ENCODE data around the gene MECP2. TPM values are rescaled to one million over a fixed set of nuclear protein-coding genes. Genes with fewer than 3 reads are reported as not detected.
"Not testable (repeated sequence)": the region's sequence is repeated elsewhere in the genome, so short reads cannot be mapped to it uniquely, and the experiment has no call there.

The MECP2 gene
- polyA plus RNA-seq (7.2 to 12.4 TPM (median 9.9 TPM) in 3 replicates), polyA minus RNA-seq (8.3 to 18.5 TPM (median 16.6 TPM) in 3 replicates)
- 17.5 TPM for polyA plus RNA-seq (2011; ENCODE audit: low read depth)
- 8.8 and 11.0 TPM in 2 replicates for polyA plus RNA-seq (2011; cell fraction: cytosol; rRNA removed)
- 13.4 and 15.5 TPM in 2 replicates for polyA plus RNA-seq (2011; cell fraction: nucleus; rRNA removed)
- polyA plus RNA-seq (2012; ENCODE audit: low replicate concordance), result 10.2 and 13.1 TPM in 2 replicates
- polyA minus RNA-seq (2011; cell fraction: cytosol; rRNA and poly(A)+ RNA removed), result 3.3 TPM
- polyA minus RNA-seq (2011; cell fraction: nucleus; rRNA and poly(A)+ RNA removed), result 12.3 and 25.1 TPM in 2 replicates

DNA sequence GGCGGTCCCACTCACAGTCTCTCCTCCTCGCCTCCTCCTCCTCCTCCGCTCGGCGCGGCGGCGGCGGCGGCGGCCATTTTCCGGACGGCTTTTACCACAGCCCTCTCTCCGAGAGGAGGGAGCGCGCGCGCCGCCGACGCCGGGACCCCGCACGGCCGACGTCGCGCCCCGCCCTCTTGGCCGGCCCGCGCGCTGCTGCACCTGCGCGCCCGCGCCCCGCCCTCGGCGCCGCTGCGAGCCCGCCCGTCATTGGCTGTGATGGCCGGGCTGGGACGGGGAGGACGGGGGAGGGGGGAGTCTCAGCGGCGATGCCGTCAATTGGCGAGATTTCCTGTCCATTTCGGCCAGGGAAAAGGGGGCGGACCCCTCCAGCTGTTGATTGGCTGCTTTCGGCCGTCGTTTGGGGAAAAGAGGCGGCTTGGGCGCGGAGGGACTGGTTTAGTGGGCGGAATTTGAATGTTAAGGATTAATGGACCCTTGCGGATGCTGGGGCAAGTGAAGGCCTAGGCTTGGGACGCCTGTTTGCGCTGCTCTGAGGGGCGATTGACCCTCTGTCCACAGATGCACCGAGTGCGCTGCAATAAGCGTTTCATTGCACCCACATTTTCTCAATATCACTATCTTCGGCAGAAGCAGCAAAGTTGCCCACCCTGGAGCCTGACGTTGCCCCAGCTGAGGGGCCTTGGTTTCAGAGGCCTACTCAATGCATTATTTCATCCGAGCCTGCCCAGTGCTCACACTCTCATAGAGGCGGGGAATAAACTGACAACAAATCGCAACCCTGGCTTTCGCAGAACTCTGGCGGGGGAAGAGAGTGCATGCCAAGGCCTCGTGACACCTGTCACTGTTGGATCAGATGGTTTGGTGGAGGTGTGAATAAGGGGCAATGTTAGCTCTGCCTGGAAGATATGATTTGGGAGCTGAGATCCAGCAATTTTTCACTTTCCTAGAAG, at the start of gene MECP2:
TSS of gene MECP2 (minus strand) at position 129 of the 953 bp plus-strand sequence.
- FAIRE-seq, result no peak
- DNase-seq (ENCODE audit: low read depth, low spot score), result peak; percentile 21

DNA sequence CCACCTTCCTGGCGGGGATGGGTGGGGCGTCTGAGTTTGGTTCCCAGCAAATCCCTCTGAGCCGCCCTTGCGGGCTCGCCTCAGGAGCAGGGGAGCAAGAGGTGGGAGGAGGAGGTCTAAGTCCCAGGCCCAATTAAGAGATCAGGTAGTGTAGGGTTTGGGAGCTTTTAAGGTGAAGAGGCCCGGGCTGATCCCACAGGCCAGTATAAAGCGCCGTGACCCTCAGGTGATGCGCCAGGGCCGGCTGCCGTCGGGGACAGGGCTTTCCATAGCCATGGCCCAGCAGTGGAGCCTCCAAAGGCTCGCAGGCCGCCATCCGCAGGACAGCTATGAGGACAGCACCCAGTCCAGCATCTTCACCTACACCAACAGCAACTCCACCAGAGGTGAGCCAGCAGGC, 46.5 kb upstream of the MECP2 start, which contains the start of gene OPN1LW:
TSS of gene OPN1LW (plus strand) at position 234 of the 400 bp plus-strand sequence. CDS start at position 275, 41 bp downstream.
- H3K4me3 ChIP-seq (ENCODE audit: control insufficient read depth in 2 of 3, extremely low read depth in 1 of 3, insufficient read depth in 2 of 3, low read depth in 1 of 3, low read length in 3 of 3); FAIRE-seq; H4K20me1 ChIP-seq (ENCODE audit: control insufficient read depth, extremely low read depth, insufficient read depth, low read length); H3K27ac ChIP-seq (ENCODE audit: control insufficient read depth, insufficient read depth, low read length); H3K36me3 ChIP-seq (ENCODE audit: control insufficient read depth in 2 of 2, extremely low read depth in 1 of 2, insufficient read depth in 2 of 2, low read length in 2 of 2); H3K79me2 ChIP-seq (ENCODE audit: control insufficient read depth, insufficient read depth, low read length); H3K27me3 ChIP-seq (ENCODE audit: control insufficient read depth, extremely low read depth, insufficient read depth, low read length); H3K4me1 ChIP-seq (ENCODE audit: control insufficient read depth, extremely low read depth, insufficient read depth, low read length); H2AFZ ChIP-seq (ENCODE audit: control insufficient read depth, low read length); H3K9ac ChIP-seq (ENCODE audit: control insufficient read depth, extremely low read depth, insufficient read depth, low read length); dilution Hi-C loops (cut with MboI; ENCODE audit: extremely low pct_ligation_motif_present, low sequenced_read_pairs); DNase-seq (ENCODE audit: low read depth, low spot score); H3K4me2 ChIP-seq (ENCODE audit: control insufficient read depth, extremely low read depth, insufficient read depth, low read depth, low read length); H3K9me1 ChIP-seq (ENCODE audit: control insufficient read depth, extremely low read depth, insufficient read depth, low read length); H3K9me3 ChIP-seq (ENCODE audit: control insufficient read depth, low read depth, low read length): not testable (repeated sequence)

More for the DNA sequence above, at the start of gene MECP2:
- peaks cover 15% of the 10 kb centered on the region for H3K4me1 ChIP-seq (ENCODE audit: control insufficient read depth, extremely low read depth, insufficient read depth, low read length)
- peak within 1 kb of the TSS; percentile 56 for H3K27ac ChIP-seq (ENCODE audit: control insufficient read depth, insufficient read depth, low read length)
- peaks cover 38% of the 10 kb centered on the region for H3K79me2 ChIP-seq (ENCODE audit: control insufficient read depth, insufficient read depth, low read length)
- H3K9me3 ChIP-seq (ENCODE audit: control insufficient read depth, low read depth, low read length), result no peaks in the 10 kb centered on the region
- H4K20me1 ChIP-seq (ENCODE audit: control insufficient read depth, extremely low read depth, insufficient read depth, low read length), result peaks cover 14% of the 10 kb centered on the region
- H3K36me3 ChIP-seq (ENCODE audit: control insufficient read depth in 2 of 2, extremely low read depth in 1 of 2, insufficient read depth in 2 of 2, low read length in 2 of 2), result no peaks in the 10 kb centered on the region
- peak within 1 kb of the TSS; percentile 87 for H3K4me2 ChIP-seq (ENCODE audit: control insufficient read depth, extremely low read depth, insufficient read depth, low read depth, low read length)
- no peaks in the 10 kb centered on the region for H3K27me3 ChIP-seq (ENCODE audit: control insufficient read depth, extremely low read depth, insufficient read depth, low read length)
- TF ChIP-seq, protein P1, sequence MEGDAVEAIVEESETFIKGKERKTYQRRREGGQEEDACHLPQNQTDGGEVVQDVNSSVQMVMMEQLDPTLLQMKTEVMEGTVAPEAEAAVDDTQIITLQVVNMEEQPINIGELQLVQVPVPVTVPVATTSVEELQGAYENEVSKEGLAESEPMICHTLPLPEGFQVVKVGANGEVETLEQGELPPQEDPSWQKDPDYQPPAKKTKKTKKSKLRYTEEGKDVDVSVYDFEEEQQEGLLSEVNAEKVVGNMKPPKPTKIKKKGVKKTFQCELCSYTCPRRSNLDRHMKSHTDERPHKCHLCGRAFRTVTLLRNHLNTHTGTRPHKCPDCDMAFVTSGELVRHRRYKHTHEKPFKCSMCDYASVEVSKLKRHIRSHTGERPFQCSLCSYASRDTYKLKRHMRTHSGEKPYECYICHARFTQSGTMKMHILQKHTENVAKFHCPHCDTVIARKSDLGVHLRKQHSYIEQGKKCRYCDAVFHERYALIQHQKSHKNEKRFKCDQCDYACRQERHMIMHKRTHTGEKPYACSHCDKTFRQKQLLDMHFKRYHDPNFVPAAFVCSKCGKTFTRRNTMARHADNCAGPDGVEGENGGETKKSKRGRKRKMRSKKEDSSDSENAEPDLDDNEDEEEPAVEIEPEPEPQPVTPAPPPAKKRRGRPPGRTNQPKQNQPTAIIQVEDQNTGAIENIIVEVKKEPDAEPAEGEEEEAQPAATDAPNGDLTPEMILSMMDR (optimal IDR thresholded peaks at IDR 0.05 in 1 of 3, IDR thresholded peaks at IDR 0.05 in 1 of 3, conservative IDR thresholded peaks at IDR 0.05 in 1 of 3; ENCODE audit: extremely low read depth in 1 of 3, insufficient read depth in 2 of 3, low read length in 3 of 3), result no peak
- TF ChIP-seq EZH2 (IDR thresholded peaks at IDR 0.05; ENCODE audit: low read length), result no peak
- H3K4me3 ChIP-seq (ENCODE audit: control insufficient read depth in 2 of 3, extremely low read depth in 1 of 3, insufficient read depth in 2 of 3, low read depth in 1 of 3, low read length in 3 of 3), result peak within 1 kb of the TSS; percentile 44 to 78 (median 71)
- peaks cover 3% of the 10 kb centered on the region for H3K9me1 ChIP-seq (ENCODE audit: control insufficient read depth, extremely low read depth, insufficient read depth, low read length)
- H2AFZ ChIP-seq (ENCODE audit: control insufficient read depth, low read length), result peak within 1 kb of the TSS; percentile 84
- H3K9ac ChIP-seq (ENCODE audit: control insufficient read depth, extremely low read depth, insufficient read depth, low read length), result peak within 1 kb of the TSS; percentile 75
- dilution Hi-C loops (cut with MboI; ENCODE audit: extremely low pct_ligation_motif_present, low sequenced_read_pairs), result no loop called here

Measured in keratinocyte (primary cell).